ENCODE measurements around the gene USP21.

Gene USP21

GRCh38 chr1:161171696-161172095 lies 12.4 kb downstream of the USP21 start:
- DNase-seq (ENCODE audit: insufficient read length, low spot score): no peak
- TF ChIP-seq, protein P1, sequence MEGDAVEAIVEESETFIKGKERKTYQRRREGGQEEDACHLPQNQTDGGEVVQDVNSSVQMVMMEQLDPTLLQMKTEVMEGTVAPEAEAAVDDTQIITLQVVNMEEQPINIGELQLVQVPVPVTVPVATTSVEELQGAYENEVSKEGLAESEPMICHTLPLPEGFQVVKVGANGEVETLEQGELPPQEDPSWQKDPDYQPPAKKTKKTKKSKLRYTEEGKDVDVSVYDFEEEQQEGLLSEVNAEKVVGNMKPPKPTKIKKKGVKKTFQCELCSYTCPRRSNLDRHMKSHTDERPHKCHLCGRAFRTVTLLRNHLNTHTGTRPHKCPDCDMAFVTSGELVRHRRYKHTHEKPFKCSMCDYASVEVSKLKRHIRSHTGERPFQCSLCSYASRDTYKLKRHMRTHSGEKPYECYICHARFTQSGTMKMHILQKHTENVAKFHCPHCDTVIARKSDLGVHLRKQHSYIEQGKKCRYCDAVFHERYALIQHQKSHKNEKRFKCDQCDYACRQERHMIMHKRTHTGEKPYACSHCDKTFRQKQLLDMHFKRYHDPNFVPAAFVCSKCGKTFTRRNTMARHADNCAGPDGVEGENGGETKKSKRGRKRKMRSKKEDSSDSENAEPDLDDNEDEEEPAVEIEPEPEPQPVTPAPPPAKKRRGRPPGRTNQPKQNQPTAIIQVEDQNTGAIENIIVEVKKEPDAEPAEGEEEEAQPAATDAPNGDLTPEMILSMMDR (IDR thresholded peaks at IDR 0.05; ENCODE audit: insufficient read depth, missing control alignments): no peak
- FAIRE-seq: no peak

DNA sequence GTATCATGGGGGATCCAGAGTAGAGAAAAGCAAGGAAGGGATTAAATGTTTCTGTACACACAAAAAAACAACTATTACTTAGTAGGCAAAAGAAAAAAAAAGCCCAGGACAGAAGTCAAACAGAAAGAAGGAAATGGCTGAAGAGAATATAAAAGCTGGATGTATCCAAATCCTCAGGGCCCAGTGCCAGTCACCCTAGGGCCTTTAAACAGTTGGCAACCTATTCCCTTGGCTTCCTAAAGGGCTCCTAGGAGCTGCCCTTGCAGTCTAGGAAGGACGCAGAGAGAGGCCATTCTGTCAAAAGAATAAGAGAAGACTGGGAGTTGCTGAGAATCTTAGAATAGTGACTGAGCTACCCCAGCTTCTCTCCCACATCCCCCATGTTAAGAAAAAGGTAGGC lies 13.0 kb downstream of the USP21 start:
- TF ChIP-seq, protein P1 (IDR thresholded peaks at IDR 0.05; ENCODE audit: insufficient read depth, missing control alignments): no peak
- no peak for DNase-seq (ENCODE audit: insufficient read length, low spot score)
- FAIRE-seq: no peak

DNA sequence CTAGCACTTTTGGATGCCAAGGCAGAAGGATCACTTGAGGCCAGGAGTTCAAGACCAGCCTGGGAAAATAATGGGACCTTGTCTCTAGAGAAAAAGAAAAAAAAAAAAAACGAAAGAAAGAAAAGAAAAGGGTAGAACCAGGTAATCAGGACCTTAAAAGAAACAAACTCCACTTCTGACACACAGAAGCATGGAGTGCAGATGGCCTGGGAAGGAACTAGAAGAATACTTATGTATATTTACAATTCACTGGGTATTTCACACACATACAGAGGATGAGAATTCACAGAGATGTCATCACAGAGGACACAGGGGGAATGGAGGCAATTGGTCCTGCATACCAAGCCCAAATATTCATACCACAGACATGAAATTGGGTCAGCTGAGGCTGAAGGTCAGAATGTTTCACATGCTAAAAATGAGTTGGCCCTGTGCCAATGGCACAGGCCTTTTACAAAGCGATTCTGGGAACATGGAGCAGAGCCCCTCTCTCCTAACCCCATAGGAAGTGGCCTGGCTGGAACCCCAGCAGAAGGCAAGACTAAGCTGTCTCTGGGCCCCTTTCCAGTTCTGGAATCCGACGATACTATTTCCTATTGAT lies 13.6 kb downstream of the USP21 start:
- FAIRE-seq (no peak), DNase-seq (ENCODE audit: insufficient read length, low spot score) (no peak)
- TF ChIP-seq, protein P1 (IDR thresholded peaks at IDR 0.05; ENCODE audit: insufficient read depth, missing control alignments): no peak

DNA sequence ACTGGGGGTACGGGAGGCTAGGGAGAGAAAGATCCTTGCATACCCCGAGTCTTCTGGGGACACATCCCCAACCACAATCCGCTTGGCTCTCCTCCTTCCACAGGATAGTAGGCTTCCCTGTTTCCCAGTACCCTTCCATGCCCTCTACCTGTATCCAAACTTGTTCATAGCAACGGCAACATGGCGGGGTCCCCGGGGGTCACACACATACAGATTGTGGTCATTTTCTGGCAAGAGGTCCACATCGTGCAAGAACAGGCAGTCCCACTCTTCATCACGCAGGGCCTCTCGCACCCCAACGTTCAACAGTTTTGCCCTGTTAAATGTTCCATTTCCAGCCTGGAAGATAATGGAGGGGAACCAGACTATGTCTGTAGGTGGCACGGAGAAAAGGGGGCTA lies 14.4 kb downstream of the USP21 start:
- TF ChIP-seq, protein P1 (IDR thresholded peaks at IDR 0.05; ENCODE audit: insufficient read depth, missing control alignments): no peak
- FAIRE-seq: no peak
- DNase-seq (ENCODE audit: insufficient read length, low spot score): no peak

DNA sequence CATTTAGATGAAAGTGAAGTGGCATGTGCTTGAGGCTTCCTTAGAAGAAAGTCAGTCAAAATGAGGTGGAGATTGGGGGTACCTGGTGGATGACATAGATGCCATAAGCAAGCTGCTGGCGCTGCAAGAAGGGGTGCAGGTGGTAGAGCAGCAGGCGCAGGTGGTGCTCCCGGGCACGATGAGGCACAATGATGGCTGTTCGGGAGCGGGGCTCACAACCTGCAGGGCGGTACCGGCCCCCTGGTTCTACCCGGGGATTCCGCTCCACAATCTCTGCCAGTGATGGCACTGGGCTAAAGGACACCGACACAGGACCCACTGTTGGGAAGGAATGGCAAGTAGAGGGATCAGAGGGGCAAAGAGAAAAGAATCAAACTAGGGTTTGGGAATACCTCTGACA lies 15.6 kb downstream of the USP21 start:
- TF ChIP-seq, protein P1 (IDR thresholded peaks at IDR 0.05; ENCODE audit: insufficient read depth, missing control alignments): no peak
- no peak for FAIRE-seq

DNA sequence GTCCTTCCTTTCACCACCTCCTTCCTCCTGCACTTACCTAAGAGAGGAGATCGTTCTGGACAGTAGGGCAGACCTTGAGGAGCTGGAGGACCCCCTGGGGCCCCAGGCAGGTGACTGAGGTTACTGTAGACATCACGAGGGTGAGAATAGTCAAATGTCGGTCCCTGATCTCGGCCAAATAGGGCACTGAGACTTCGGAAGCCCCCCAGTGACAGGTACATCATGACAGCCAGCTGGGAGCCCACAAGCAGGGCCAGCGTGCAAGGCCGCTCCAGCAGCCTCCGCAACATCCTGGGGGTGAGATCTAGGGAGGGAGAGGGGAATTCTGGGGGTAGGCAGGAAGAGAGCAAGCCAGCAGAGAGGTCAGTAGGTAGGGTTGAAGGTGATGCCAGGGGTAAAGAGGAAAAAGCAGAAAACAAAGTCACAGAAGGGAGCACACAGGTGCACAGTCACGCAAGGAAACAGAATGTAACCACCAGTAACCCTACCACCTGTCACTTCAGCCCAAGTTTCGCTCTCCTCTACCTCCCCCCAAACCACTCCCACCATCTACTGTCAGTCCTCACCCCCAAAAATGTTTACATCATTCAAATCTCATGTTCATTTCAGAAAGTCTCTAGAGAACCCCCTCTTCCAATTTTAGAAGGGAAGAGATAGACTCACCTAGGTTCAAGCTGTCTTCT lies 16.6 kb downstream of the USP21 start:
- TF ChIP-seq, protein P1 (IDR thresholded peaks at IDR 0.05; ENCODE audit: insufficient read depth, missing control alignments): no peak
- FAIRE-seq: no peak
- no peak for DNase-seq (ENCODE audit: insufficient read length, low spot score)

More for the DNA sequence above, 15.6 kb downstream of the USP21 start:
- DNase-seq (ENCODE audit: insufficient read length, low spot score): no peak

DNA sequence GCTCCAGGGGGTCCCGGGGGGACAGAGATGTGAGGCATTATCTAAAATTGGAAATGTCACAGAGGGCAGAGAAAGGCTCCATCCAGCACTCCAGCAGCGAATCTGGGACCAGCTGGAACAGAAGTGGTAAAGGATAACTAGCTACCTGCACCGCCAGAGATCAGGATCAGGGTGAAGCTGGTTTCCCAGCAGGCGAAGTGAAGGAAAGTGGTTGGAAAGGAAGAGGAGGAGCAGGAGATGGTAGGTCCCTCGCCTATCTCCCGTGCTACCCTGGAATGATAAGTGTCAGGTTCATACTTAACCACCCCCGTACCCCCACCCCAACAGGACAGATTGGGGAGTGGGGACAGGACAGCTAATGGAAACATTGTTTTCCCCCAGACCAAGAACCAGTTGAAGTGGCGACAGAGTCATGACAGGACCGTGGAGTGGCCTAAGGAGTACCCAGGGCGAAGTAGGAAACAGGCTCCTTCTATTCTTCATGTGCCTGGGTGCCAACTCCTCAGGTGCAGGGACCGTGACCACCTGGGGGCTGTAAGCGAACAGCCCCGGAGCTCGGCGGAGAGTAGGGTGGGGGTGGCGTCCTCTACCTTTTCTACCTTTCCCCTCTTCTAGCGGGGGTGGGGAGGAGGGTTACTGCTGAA lies 17.3 kb downstream of the USP21 start:
- TF ChIP-seq, protein P1 (IDR thresholded peaks at IDR 0.05; ENCODE audit: insufficient read depth, missing control alignments): no peak
- no peak for FAIRE-seq
- no peak for DNase-seq (ENCODE audit: insufficient read length, low spot score)
